PC-9 (cell line): ENCODE results near the gene IL22.

Source experiments
- EZH2 ChIP-seq: fragments of 200-600 bp; sonication (generic); IDR thresholded peaks from 2 replicates; pipeline ENCODE4 v1.8.0; 2017; ENCODE audit warnings: antibody characterized with exemption, low read depth
- TF ChIP-seq, protein P1 (sequence below): fragments of 200-600 bp; sonication (generic); conservative IDR thresholded peaks from 2 replicates; pipeline ENCODE4 v1.6.1; 2017; ENCODE audit warnings: mixed run types, antibody characterized with exemption, mild to moderate bottlenecking, moderate library complexity

DNA sequence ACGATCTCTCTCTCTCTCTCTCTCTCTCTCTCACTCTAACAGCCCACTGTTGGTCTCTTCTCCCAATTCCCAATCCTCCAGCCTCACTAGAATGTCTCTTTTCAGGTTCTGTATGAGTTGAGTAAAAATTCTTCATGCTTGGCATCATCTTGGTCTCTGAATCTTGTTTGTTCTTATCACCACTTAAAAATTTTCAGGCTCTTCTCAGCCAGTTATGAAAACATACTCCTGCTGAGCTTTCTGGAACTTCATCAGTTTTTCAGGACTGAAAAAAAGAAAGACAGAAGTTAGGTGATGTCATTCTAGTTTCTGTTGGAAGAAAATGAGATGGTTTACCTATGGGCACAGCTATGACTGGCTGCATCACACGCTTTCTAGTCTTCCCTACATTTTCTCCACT lies 11.5 kb upstream of the IL22 start:
- TF ChIP-seq EZH2 = no peak
- TF ChIP-seq, protein P1, sequence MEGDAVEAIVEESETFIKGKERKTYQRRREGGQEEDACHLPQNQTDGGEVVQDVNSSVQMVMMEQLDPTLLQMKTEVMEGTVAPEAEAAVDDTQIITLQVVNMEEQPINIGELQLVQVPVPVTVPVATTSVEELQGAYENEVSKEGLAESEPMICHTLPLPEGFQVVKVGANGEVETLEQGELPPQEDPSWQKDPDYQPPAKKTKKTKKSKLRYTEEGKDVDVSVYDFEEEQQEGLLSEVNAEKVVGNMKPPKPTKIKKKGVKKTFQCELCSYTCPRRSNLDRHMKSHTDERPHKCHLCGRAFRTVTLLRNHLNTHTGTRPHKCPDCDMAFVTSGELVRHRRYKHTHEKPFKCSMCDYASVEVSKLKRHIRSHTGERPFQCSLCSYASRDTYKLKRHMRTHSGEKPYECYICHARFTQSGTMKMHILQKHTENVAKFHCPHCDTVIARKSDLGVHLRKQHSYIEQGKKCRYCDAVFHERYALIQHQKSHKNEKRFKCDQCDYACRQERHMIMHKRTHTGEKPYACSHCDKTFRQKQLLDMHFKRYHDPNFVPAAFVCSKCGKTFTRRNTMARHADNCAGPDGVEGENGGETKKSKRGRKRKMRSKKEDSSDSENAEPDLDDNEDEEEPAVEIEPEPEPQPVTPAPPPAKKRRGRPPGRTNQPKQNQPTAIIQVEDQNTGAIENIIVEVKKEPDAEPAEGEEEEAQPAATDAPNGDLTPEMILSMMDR = no peak
